GM21423 (cell line): ENCODE data around the gene RGS3.
A peak's percentile ranks its signal among the peaks of the same experiment; 100 is the strongest.

Source experiments
- ATAC-seq: cut with Tn5 transposase; IDR thresholded peaks from one replicate; pipeline ENCODE4 v1.9.1; 2021; ENCODE audit warnings: mild to moderate bottlenecking, moderate library complexity; ENCODE audit not compliant: unreplicated experiment

RGS3 gene

GRCh38 chr9:113582698-113583200 is 119.2 kb downstream of the RGS3 start:
- ATAC-seq: no peak

- no peak for ATAC-seq
These were observed 120.2 kb downstream of the RGS3 start for GRCh38 chr9:113583511-113584427.

GRCh38 chr9:113584428-113585084 is 121.0 kb downstream of the RGS3 start:
- no peak for ATAC-seq

- no peak for ATAC-seq
These were observed 121.5 kb downstream of the RGS3 start for GRCh38 chr9:113585085-113585442.

GRCh38 chr9:113585555-113585954 is 122.0 kb downstream of the RGS3 start:
- no peak for ATAC-seq

- no peak for ATAC-seq
These were observed 124.0 kb downstream of the RGS3 start for GRCh38 chr9:113587471-113588031.

- no peak for ATAC-seq
These were observed 124.8 kb downstream of the RGS3 start for GRCh38 chr9:113588242-113588810.

- no peak for ATAC-seq
These were observed 125.4 kb downstream of the RGS3 start for GRCh38 chr9:113588936-113589335.

- ATAC-seq: no peak
These were observed 125.9 kb downstream of the RGS3 start for GRCh38 chr9:113589407-113589806.

GRCh38 chr9:113589890-113590289 is 126.4 kb downstream of the RGS3 start:
- no peak for ATAC-seq

GRCh38 chr9:113590389-113590788 is 126.9 kb downstream of the RGS3 start:
- no peak for ATAC-seq

GRCh38 chr9:113590991-113591898 is 127.7 kb downstream of the RGS3 start:
- no peak for ATAC-seq

- ATAC-seq: no peak
These were observed 128.5 kb downstream of the RGS3 start for GRCh38 chr9:113591899-113592625.

GRCh38 chr9:113592876-113593575 is 129.5 kb downstream of the RGS3 start:
- ATAC-seq: peak; percentile 12

- peak; percentile 72 for ATAC-seq
These were observed 130.3 kb downstream of the RGS3 start for GRCh38 chr9:113593682-113594281.

- no peak for ATAC-seq
These were observed 131.2 kb downstream of the RGS3 start for GRCh38 chr9:113594484-113595299.

GRCh38 chr9:113596616-113597320 is 133.2 kb downstream of the RGS3 start:
- no peak for ATAC-seq
